ENCODE data around the gene YTHDF1.
"Not testable (repeated sequence)": the region's sequence is repeated elsewhere in the genome, so short reads cannot be mapped to it uniquely, and the experiment has no call there.

The YTHDF1 gene

DNA sequence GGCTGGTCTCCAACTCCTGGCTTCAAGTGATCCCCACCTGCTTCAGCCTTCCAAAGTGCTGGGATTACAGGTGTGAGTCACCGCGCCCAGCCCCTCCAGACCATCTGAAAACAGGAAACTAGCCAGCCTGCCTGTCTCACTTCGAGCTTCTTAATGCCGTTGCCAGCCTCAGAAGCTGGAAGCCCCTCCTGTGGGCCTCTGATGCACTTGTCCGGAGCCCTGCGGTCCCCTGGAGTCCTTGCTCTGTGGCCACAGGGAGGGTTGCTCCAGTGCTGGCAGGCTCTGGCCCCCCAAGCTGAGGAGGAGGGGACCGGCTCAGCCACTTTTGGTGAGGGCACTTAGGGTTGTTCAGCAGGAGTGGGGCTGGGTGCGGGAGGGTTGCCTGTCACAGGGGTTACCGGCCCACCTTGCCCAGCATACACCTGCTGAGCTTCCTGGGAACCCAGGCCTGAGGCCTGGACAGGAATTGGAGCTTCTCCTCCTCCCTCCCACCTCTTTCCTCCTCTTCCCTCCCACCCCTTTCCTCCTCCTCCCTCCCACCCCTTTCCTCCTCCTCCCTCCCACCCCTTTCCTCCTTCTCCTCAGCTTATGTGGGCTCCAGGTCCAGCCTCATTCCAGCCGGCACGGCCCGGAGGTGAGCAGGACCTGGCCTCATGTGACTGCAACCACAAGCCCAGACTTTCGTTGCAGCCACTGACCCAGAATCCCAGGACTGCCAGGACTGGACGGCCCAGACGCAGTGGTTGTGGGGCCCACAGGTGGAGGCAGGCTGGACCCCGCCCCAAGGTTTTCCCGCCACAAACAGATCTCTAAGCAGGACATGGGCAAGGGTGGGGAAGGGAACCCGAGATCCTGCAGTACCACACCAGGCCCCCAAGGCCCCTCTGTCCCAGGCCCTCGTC is 10.4 kb upstream of the YTHDF1 start:
- DNase-seq, result no peak

DNA sequence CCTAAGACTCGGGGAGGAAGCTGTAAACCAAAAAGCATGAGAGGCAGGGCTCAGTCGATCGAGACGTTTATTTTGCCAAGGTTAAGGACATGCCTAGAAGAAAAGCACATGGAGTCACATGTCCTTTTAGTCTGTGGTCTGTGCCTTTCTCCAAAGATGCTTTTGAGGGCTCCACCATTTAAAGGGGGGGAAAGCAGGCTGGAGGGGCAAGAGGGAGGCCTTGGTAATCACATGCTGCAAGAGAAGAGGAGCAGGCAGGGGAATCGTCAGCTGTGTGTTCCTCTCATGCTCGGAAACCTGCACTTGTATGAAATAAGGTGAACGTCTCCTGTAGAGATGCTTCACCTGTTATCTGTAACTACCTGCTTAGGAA is 9.1 kb upstream of the YTHDF1 start:
- DNase-seq, result peak; percentile 50

DNA sequence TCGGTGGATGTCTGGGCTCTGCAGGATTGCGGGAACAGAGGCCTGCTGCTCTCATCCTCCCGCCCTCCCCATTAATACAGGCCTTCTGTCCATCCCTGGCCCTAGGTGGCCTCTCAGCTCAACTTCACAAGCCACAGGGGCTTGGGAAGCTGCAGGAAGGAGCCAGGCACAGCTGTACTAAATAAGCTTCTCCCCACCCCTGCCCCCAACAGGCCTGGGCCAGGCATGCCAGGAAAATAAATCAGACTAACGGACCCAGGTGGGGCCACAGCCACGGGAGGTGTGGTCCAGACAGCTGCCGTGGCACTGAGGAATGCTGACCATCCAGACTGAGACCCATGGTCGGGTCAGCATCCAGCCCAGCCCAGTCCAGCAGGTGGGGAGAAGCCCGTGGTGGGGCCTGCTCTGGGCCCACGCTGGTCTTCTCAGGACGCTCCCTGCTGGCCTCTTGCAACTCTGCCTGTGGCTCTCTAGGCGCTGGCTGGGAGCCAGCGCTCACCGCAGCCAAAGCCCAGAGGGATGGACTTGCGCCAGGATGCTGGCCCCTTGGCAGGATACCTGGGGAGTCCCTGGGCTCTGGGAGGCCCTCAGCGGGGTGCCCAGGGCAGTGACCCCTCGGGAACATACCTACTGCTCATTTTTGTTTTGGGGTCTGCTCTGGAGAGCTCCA is 8.6 kb upstream of the YTHDF1 start:
- DNase-seq, result peak; percentile 55

DNA sequence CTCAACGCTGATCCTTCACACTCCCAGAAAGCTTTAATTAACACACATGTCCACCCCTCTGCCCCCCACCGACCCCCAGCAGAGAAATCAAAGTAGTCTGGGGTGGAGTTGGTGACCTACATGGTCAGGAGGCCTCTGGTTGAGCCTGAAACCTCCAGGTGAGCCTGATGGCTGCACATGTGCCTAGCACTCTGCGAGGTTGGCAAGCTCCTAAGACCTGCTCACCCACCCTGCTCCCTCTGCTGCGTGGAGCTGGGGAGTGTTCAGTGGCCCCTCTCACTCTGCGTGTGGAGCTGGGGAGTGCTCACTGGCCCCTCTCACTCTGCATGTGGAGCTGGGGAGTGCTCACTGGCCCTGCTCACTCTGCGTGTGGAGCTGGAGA is 7.9 kb upstream of the YTHDF1 start:
- DNase-seq, result no peak

DNA sequence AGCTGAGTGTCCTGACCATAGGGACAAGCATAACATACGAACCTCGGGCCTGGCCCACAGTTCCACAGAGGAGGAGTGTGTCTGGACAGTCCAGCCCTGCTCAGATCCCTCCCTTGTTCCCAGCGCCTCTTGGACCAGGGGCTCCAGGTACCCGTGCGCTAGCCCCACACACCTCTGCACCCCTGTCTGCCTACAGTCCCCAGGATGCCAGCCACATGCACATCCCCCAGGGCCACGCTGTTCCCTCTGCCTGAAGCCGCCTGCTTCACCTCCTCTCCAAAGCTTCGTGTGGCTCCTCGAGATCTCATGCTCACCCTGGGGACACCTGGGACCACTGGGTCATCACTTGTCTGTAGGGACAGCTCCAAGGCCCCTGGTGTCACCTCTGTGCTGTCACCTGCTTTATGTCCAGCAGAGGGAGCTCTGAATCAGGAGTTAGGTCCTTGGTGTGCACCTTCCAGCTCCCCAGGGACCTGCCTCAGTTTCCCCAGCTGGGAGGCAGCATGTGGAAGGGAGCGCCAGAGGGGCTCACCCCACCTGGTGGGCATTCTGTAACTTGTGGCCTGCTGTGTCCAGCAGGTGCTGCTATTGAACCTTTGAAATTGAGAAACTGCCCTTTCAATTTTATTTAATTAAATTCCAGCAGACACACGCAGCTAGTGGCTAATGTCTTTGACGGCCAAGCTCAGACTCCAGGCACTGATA is 7.3 kb upstream of the YTHDF1 start:
- peak; percentile 2 for DNase-seq

DNA sequence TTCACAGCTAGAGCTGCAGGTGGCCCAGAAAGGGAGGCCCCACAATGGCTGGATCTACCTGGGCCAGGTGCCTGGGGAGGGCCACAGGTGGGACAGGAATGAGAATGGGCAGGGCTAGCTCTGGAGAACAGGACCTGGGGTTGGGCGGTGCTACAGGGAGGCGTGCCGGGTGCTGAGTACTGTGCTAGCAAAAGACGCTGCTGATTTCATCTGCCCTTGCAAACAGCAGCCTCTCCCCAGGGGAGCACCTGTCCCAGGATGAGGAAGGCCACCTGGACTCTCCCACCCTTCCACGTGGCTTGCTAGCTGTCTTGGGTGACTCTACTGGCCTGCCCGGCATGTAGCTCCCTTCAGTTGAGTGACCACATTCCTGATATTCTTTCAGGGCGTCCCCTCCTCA is 6.6 kb upstream of the YTHDF1 start:
- DNase-seq, result no peak

DNA sequence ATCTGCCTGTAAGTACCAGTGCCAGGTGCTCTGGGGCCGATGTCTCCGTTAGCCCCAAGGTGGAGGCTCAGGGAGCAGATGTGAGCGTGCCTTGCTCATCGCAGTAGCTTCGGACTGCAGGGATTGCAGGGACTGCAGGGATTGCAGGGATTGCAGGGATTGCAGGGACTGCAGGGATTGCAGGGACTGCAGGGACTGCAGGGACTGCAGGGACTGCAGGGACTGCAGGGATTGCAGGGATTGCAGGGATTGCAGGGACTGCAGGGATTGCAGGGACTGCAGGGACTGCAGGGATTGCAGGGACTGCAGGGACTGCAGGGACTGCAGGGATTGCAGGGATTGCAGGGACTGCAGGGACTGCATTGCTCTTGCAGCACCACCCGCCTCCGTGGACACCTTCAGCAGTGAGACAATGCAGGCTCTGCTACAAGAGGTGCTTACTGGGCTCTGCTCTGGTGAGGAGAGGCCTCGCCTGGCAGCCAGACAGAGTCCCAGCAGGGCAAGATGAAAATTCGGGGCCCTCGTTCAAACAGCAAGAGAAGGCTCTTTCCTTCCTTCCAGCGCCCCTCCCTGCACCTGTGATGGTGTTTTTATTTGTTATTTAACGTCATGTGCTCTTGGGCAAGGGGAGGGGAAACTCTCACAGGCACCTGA is 5.6 kb upstream of the YTHDF1 start:
- DNase-seq, result not testable (repeated sequence)

DNA sequence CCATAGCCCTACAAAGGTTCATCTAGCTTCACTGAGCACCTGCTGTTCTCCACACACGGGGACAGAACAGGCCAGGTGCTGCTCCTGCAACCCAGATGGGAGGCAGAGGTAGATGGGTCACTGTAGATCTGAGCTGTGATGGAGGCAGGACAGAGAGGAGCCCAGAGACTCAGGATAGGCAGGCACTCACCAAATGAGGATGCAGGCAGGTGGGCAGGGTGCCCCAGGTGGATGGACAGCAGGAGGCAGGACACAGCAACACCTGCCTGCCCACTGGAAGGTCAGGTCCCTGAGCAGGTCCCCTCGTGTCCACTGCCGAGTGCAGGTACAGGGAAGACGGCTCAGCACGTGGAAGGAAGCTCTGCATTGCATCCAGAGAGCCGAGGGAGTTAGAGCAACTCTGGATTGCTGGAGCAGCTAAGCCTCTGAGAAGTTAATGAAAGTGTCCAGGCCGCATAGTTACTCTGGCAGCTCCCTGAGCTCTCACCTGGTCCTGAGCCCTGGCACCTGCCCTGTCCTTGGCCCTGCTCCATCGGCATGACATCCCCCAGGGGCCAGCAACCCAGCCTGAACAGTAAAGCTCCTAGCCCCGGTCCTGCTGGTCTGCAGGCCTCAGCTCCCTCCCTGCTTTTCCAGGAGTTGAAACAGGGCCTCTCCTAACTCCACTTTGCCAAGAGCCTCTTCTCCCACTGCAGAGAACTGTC is 4.9 kb upstream of the YTHDF1 start:
- no peak for DNase-seq

DNA sequence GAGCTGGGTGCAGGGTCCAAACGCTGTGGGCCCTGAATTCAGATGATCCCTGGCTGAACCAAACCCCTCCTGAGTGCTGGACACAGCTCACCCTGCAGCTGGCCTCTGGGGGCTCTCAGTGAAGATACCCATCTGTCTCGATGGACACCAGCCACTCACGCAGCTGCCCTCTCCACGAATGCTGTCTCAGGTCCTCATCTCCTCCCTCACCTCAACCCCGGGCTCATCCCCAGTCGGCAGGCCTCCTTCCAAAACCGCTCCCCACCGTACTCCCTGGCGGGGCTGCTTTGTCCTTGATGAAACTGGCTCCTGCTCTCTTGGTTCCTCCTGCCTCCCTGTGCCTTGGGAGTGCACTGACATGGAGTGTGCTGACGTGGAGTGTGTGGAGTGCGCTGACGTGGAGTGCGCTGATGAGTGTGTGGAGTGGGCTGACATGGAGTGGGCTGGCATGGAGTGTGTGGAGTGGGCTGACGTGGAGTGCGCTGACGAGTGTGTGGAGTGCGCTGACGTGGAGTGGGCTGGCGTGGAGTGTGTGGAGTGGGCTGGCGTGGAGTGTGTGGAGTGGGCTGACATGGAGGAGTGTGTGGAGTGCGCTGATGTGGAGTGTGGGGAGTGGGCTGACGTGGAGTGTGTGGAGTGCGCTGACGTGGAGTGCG is 4.1 kb upstream of the YTHDF1 start:
- DNase-seq, result no peak

DNA sequence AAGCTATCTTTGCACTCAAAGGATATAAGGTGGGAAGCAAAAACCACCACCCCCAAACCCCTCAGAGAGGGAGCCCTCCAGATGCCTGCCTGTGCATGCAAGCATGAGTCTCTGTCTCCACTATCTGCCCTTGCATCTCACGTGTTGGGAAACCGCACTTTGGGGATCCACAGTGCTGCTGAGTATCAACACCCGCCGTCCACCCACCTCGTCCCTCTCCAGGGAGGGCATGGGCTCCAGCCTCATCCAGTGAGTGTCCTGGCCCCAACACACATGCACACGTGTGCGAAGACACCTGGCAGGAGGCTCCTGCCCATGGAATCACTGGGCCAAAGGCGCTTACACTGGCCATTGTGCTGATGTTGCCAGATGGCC is 3.5 kb upstream of the YTHDF1 start:
- no peak for DNase-seq

DNA sequence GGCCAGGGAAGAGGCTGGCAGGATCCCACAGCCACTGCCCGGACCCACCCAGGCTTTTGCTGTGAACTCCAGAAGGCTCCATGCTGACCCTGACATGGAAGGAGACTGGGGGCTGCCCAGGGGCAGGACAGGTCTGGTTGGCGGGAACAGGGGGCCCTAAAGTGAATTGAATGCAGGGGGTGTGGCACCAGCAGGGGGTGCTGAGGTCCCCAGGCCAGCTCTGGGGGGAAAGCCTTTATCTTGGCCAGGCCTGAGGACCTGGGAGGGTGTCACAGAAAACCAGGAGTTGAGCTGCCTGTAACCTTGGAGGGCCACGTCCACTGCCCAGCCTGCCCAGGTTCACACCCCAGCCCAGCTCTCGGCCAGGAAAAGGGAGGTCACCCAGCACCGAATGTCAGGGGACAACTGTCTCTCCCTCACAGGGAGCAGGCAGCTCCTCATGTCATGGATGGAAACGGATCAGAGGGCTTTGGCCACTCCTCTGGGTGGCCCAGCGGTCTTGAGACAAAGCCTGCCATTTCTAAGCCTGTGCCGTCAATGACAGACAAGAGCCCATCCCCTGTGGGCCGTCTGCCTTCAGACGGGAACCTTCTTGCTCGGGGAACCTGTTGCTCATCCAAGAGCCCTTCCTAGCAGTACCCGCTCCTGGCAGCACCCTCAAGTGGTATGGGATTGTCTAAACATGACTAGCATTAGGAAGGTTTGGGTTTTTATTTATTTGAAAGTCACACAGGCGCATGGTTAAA is 2.9 kb upstream of the YTHDF1 start:
- DNase-seq, result no peak

DNA sequence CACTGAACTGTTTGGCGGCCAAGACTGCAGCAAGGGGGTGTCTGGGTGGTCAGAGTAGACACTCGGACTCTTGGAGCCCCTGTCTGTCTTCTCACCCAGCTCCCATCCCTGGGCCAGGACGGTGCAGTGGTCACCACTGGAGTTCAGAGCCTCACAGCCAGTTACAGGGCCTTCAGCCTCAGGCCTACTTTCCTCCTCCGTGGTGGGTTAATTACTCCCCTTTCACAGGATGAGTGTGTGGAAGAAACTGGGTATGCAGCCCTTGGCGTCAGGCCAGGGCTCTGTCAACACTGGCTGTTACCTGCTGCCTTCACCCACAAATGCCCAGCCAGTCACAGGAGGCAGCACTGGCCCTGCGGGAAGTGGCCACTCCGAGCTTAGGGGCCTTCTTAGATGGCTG is 1.8 kb upstream of the YTHDF1 start:
- DNase-seq, result peak; percentile 45

DNA sequence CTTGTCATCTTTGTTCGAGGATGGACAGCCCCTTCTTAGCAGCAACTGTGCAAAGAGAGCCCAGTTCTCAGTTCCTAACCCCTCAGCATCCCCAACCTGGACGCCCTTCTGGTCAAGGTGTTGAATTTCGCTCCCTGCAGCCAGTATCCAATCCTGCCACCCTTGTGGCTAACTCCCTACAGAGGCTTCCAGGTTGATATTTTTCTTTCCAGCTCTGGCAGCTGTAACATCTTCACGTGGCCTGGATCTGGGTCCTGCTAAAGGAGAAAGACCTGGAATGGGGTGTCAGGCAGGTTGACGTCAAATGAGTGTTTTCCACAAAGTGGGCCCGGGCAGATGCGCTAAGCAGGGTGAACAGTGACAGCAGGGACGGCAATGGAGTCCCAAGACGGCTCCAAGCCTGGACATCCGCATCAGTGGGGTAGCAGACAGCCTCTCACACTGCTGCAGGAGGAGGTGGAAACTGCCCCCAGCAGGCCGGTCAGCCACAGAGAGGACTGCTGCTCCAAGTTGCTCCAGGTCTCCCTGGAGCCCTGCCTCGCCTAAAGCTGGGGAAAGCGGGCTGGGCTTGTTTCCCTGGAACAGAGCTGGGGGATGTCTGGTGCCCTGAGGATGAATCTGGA is 1.0 kb upstream of the YTHDF1 start:
- no peak for DNase-seq

DNA sequence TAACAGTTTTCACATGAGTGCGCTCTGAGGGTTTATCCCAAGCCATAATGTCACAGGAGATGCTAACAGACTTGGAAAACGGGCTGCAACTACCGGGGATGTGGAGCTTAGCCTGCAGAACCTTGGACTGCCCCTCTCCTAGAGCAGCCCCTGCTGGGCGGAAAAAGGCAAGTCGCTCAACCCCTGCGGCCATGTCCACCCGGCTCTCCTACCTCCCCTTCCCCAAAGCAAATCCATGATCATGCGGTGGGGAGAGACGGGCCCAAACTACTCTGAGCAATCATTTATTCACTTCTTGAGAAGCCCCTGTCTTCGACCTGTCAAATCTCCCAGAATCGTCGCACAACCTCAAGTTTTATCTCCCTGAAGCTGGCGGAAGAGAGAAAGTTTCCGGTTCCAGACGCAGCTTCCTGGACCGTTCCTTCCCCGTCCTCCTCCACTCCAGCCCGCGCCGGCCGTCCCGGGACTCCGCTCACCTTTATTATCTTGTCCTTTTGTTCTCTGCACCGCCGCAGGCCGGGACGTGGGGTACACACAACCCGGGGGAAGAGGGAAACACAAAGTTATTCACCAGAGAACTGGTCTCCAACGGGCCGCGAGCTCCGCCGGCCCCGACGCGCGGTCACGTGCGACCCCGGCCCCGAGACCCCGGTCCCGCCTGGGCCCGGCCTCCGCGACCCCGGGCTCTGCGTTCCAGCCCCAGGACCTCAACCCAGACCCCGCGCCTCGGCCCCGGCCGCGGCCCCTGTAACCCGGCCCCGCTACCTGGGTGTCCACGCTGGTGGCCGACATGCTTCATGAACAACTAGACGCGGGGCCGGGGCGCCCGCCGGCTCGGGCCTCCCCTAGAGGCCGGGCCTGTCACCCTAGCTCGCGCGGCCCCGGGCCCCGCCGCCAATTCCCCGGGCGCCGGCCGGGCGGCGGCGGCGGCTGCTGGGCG is 560 bp downstream of the YTHDF1 start:
- DNase-seq, result peak; percentile 11

DNA sequence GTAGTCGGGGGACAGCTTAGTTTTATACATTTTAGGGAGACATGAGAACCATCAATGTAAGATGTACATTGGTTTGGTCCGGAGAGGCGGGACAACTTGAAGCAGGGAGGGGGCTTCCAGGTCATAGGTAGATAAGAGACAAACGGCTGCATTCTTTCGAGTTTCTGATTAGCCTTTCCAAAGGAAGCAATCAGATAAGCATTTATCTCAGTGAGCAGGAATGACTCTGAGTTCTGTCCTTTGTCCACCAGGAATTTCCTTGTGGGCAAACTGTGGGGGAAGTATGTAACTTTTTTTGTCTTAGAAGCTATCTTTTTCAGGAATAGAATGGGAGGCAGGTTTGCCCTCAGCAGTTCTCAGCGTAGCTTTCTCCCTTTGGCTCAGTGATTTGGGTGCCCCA is 1.4 kb downstream of the YTHDF1 start:
- DNase-seq, result no peak

DNA sequence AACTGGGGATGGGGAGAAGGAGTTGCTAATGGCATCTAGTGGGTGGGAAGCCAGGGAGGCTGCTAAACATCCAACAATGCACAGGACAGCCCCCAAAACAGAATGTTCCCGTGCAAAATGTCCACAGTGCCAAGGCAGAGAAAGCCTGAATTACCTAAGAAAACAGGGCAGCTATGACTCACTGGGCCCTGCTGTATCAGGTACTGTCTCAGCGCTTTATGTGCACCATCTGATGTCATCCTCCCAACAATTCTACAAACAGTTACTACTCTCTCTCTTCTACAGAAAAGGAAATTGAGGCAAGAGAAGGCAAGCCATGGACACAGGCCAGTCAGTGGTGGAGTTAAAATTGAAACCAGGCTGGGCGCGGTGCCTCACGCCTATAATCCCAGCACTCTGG is 3.1 kb downstream of the YTHDF1 start:
- no peak for DNase-seq

DNA sequence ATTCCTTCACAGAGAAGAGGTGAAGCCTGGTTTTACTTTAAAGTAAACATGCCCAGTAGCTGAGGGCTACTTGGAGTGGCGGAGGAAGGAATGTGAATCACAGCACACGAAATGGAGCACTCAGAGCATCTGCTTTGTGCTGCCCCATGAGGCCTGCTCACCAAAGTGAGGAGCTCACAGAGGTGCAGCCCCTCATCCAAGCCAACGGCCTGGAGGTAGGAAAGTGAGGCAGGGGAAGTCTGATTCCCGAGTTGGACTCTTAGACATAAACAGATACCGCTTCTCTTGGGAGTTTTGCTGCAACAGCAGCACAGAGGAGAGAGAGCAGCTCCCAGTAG is 3.6 kb downstream of the YTHDF1 start:
- DNase-seq, result no peak

DNA sequence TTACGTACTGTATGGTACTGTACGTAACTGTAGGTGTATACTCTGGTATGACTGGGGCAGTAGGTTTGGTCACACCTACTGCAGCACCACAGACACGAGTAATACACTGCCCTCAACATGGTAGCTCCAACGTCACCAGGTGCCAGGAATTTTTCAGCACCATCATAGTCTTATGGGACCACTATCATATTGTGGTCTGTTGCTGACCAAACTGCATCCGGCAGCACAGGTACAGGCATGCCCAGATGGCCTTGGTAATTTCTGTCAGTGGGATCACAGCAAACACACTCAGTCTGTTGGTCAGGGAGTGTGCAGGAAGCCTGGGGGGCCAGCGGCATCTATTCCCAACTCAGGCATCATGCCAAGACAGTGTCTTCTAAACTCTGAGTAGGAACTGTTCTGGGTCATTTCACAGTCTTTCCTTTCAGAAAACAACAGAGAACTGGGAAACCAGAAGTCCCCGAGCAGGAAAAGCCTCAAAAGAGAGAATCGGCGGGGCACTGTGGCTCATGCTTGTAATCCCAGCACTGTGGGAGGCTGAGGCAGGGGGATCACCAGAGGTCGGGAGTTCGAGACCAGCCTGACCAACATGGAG is 5.8 kb downstream of the YTHDF1 start:
- no peak for DNase-seq

DNA sequence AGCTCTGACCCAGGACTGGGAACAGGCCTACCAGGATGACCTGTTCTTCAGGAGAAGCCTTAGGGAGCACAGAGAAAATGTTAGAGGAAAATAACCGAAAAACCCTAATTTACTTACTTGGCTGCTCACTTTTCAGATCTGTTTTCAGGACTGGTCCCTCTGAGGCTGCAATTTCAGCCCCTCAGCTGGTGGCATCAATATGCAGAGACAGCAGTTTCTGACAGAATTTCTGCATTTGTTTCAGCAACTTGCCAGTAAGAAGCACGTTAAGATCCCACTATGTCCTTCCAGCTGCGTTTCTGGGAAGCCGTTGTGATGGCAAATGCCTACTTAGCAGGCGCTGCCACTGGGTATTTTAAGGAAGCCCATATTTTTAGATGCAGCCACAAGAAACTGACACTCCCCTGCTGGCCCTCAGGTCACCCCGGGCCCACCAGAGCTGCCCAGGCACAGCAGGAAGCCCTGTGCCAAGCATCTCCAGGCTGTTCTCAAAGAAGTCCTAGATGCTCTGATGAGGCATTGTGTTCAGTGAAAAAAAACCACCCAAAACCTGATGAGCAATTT is 7.5 kb downstream of the YTHDF1 start:
- DNase-seq, result peak; percentile 35

Data from NCI-H2227 treated with DMSO at 0.1 percent for 48 hours (cell line).